Spinal cord (tissue), 10 donors: ENCODE measurements around the gene DMRTB1. TPM values are rescaled to one million over a fixed set of nuclear protein-coding genes. Genes with fewer than 3 reads are reported as not detected.

ENCODE experiments used
- DNase-seq, 6 donors: peaks; one replicate each; pipeline versions ENCODE4 v3.0.0 to v3.0.0-alpha.2; 2013 to 2015; ENCODE audit warnings: low spot score in 6 of 6, low read depth in 4 of 6
- H3K27ac ChIP-seq: one replicate; pipeline ENCODE4 v1.5.1; 2013; ENCODE audit warnings: low read depth, low read length, control low read depth
- H3K27me3 ChIP-seq: one replicate; pipeline ENCODE4 v1.6.1; 2013; ENCODE audit warnings: low read length; ENCODE audit not compliant: control insufficient read depth, insufficient read depth
- H3K36me3 ChIP-seq: one replicate; pipeline ENCODE4 v1.6.1; 2013; ENCODE audit warnings: low read length; ENCODE audit not compliant: control insufficient read depth, insufficient read depth
- H3K4me1 ChIP-seq: one replicate; pipeline ENCODE4 v1.6.1; 2013; ENCODE audit warnings: low read length; ENCODE audit not compliant: control insufficient read depth, insufficient read depth
- H3K4me3 ChIP-seq: one replicate; pipeline ENCODE4 v1.5.1; 2013; ENCODE audit warnings: low read depth, low read length, control low read depth
- H3K9me3 ChIP-seq: one replicate; pipeline ENCODE4 v1.6.1; 2013; ENCODE audit warnings: low read length; ENCODE audit not compliant: control insufficient read depth, insufficient read depth
- WGBS: methylation state at CpG from one replicate; pipeline ENCODE4 v1.1.5; 2013; ENCODE audit warnings: missing lambda C conversion rate; ENCODE audit not compliant: insufficient coverage; 5-methylcytosine and 5-hydroxymethylcytosine counted together
- polyA plus RNA-seq, 2 donors: library from polyadenylated mRNA; unstranded; fragments of 120-200 nt; gene quantifications; one replicate each; pipeline ENCODE4 v1.2.1, GENCODE V29; 2013; ENCODE audit not compliant: insufficient read length in 2 of 2
- total RNA-seq, 2 donors: library from RNA; depleted of rRNA in 1 of 2; stranded (reverse); fragments of 120-200 nt in 1 of 2; fragments of >200 nt in 1 of 2; gene quantifications; one replicate each; pipeline versions ENCODE4 v1.2.3 to v1.2.4, GENCODE V29; 2013 to 2014
- donor health status: healthy.

The DMRTB1 gene
- total and polyA plus RNA-seq, 4 donors = not detected

- H3K4me3 ChIP-seq = no peak overlapping the region
- H3K36me3 ChIP-seq = peaks cover 46% of the 10 kb centered on the region
- no peak for DNase-seq
- H3K27me3 ChIP-seq = no peaks in the 10 kb centered on the region
- H3K9me3 ChIP-seq = no peaks in the 10 kb centered on the region
- no peak overlapping the region for H3K27ac ChIP-seq
- peaks cover 30% of the 10 kb centered on the region for H3K4me1 ChIP-seq
- 76% methylated on average over 17 of the region's 22 CpGs for WGBS
Measured at GRCh38 chr1:53512807-53513755, 53.9 kb downstream of the DMRTB1 start.

- no peak overlapping the region for H3K4me3 ChIP-seq
- WGBS = 51% methylated on average over 5 of the region's 7 CpGs
- no peak overlapping the region for H3K27ac ChIP-seq
- no peaks in the 10 kb centered on the region for H3K9me3 ChIP-seq
- peaks cover 30% of the 10 kb centered on the region for H3K4me1 ChIP-seq
- H3K27me3 ChIP-seq = no peaks in the 10 kb centered on the region
- H3K36me3 ChIP-seq = peaks cover 45% of the 10 kb centered on the region
- peak in 2 of 6 donors; percentile 29 to 67 for DNase-seq
Measured at GRCh38 chr1:53513846-53514245, 54.6 kb downstream of the DMRTB1 start.

- H3K4me1 ChIP-seq = peaks cover 30% of the 10 kb centered on the region
- H3K27me3 ChIP-seq = no peaks in the 10 kb centered on the region
Measured at GRCh38 chr1:53514436-53514835, 55.2 kb downstream of the DMRTB1 start.

GRCh38 chr1:53516181-53516580 lies 57.0 kb downstream of the DMRTB1 start:
- peaks cover 33% of the 10 kb centered on the region for H3K4me1 ChIP-seq
- 83% methylated on average over 4 of the region's 7 CpGs for WGBS
- H3K27ac ChIP-seq = no peak overlapping the region
- H3K9me3 ChIP-seq = no peaks in the 10 kb centered on the region
- H3K36me3 ChIP-seq = peaks cover 44% of the 10 kb centered on the region
- DNase-seq = peak in 1 of 6 donors; percentile 18
- peaks cover 2% of the 10 kb centered on the region for H3K27me3 ChIP-seq
- H3K4me3 ChIP-seq = no peak overlapping the region

More at GRCh38 chr1:53514436-53514835, 55.2 kb downstream of the DMRTB1 start:
- H3K36me3 ChIP-seq = peaks cover 40% of the 10 kb centered on the region
- no peak overlapping the region for H3K27ac ChIP-seq
- 83% methylated on average over 9 of the region's 10 CpGs for WGBS
- no peak for DNase-seq
- H3K4me3 ChIP-seq = no peak overlapping the region
- H3K9me3 ChIP-seq = no peaks in the 10 kb centered on the region

Other genes starting within 250 kb of the DMRTB1 start
- 10 to 100 TPM; 44.7 to 87.2 TPM for gene CZIB, start 238.8 kb upstream of the DMRTB1 start, total RNA-seq
- 10 to 100 TPM; 77.8 to 95.3 TPM for gene CZIB, start 238.8 kb upstream of the DMRTB1 start, polyA plus RNA-seq
- 10 to 100 TPM; 22.3 to 28.5 TPM for gene MAGOH, start 220.9 kb upstream of the DMRTB1 start, total RNA-seq
- gene MAGOH, start 220.9 kb upstream of the DMRTB1 start, polyA plus RNA-seq = 10 to 100 TPM; 40.0 to 40.2 TPM
- gene LRP8, start 131.3 kb upstream of the DMRTB1 start, total RNA-seq = 10 to 100 TPM; 22.7 to 36.7 TPM
- 10 to 100 TPM; 59.6 to 62.9 TPM for gene LRP8, start 131.3 kb upstream of the DMRTB1 start, polyA plus RNA-seq